ENCODE data around the gene IFIT2. TPM values are rescaled to one million over a fixed set of nuclear protein-coding genes. Genes with fewer than 3 reads are reported as not detected.
A peak's percentile ranks its signal among the peaks of the same experiment; 100 is the strongest.
"Not testable (repeated sequence)": the region's sequence is repeated elsewhere in the genome, so short reads cannot be mapped to it uniquely, and the experiment has no call there.

The IFIT2 gene, protein sequence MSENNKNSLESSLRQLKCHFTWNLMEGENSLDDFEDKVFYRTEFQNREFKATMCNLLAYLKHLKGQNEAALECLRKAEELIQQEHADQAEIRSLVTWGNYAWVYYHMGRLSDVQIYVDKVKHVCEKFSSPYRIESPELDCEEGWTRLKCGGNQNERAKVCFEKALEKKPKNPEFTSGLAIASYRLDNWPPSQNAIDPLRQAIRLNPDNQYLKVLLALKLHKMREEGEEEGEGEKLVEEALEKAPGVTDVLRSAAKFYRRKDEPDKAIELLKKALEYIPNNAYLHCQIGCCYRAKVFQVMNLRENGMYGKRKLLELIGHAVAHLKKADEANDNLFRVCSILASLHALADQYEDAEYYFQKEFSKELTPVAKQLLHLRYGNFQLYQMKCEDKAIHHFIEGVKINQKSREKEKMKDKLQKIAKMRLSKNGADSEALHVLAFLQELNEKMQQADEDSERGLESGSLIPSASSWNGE
- 10 to 100 TPM in 1 of 4 donors, 1 to 10 TPM in 3; 3.3 to 11.4 (median 6.0) TPM for total RNA-seq

DNA sequence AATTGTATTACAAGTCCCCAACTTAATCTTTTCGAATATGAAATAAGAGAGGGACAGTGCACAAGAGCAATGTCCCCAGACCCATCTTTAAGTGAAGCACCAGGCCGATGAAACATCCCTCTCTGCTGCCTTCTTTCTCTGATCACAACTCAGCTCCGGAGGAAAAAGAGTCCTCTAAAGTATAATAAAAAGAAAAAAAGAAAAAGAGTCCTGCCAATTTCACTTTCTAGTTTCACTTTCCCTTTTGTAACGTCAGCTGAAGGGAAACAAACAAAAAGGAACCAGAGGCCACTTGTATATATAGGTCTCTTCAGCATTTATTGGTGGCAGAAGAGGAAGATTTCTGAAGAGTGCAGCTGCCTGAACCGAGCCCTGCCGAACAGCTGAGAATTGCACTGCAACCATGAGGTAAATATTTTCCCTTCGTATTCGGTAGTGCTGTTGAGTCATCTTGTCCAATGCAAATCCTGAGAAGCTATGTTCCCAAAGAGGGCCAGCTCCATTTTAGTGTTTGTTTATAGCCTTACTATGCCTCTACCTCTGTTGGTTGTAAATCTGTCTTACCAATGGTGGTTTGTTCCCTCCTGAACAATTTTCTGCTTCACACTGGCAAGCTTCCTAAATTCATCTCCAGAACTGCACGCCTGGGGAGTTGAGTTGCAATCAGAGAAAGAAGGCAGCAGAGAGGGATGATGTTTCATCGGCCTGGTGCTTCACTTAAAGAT is at the start of gene IFIT2:
Gene IFIT2, plus strand, starts transcription at position 326 of the 725 bp plus-strand sequence. Its CDS starts 78 bp downstream, at position 404.
- peaks cover 0 to 14% (median 0%) of the 10 kb centered on the region in 3 donors for H3K36me3 ChIP-seq
- no peak for DNase-seq (ENCODE audit: low spot score in 2 of 2)
- peaks cover 0 to 48% (median 31%) of the 10 kb centered on the region in 4 donors for H3K4me1 ChIP-seq
- peak within 1 kb of the TSS; percentile 40 to 60 (median 54) for H3K4me3 ChIP-seq
- H3K27me3 ChIP-seq, result no peaks in the 10 kb centered on the region
- TF ChIP-seq, protein P1, sequence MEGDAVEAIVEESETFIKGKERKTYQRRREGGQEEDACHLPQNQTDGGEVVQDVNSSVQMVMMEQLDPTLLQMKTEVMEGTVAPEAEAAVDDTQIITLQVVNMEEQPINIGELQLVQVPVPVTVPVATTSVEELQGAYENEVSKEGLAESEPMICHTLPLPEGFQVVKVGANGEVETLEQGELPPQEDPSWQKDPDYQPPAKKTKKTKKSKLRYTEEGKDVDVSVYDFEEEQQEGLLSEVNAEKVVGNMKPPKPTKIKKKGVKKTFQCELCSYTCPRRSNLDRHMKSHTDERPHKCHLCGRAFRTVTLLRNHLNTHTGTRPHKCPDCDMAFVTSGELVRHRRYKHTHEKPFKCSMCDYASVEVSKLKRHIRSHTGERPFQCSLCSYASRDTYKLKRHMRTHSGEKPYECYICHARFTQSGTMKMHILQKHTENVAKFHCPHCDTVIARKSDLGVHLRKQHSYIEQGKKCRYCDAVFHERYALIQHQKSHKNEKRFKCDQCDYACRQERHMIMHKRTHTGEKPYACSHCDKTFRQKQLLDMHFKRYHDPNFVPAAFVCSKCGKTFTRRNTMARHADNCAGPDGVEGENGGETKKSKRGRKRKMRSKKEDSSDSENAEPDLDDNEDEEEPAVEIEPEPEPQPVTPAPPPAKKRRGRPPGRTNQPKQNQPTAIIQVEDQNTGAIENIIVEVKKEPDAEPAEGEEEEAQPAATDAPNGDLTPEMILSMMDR (IDR thresholded peaks at IDR 0.05), result peak in 2 of 5 experiments; percentile 14 to 24
- TF ChIP-seq EP300 (IDR thresholded peaks at IDR 0.05), result peak; percentile 4 to 91
- peak in 1 of 2 donors; percentile 59 for TF ChIP-seq POLR2A (IDR thresholded peaks at IDR 0.05)
- no peaks in the 10 kb centered on the region for H3K9me3 ChIP-seq
- H3K27ac ChIP-seq, result peak within 1 kb of the TSS; percentile 82 to 96 (median 90)
- WGBS, 2 donors, result 0 to 1% methylated on average over 10 of the region's 10 CpGs

DNA sequence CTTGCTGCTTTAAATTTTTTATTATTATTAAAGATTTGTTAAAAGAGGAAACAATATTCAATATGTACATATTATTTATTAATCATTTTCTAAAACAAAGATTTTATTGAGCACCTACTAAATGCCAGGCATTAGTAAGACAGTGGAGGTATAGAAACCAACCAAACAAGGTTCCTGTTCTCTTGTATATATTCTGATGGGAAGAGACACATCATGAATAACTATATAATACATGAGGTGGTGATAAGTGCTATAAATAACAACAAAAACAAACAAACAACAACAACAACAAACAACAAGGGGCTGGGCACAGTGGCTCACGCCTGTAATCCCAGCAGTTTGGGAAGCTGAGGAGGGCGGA is 49.6 kb upstream of the IFIT2 start:
- H3K36me3 ChIP-seq, result no peaks in the 10 kb centered on the region
- H3K9me3 ChIP-seq, result no peaks in the 10 kb centered on the region
- H3K27ac ChIP-seq, result peak overlapping the region in 2 of 4 donors; percentile 89 to 90
- TF ChIP-seq POLR2A (IDR thresholded peaks at IDR 0.05), result no peak
- no peak for TF ChIP-seq EP300 (IDR thresholded peaks at IDR 0.05)
- TF ChIP-seq, protein P1 (IDR thresholded peaks at IDR 0.05), result no peak
- peak overlapping the region in 3 of 4 donors; percentile 63 to 98 (median 86) for H3K4me3 ChIP-seq
- H3K4me1 ChIP-seq, result peaks cover 0 to 33% (median 3%) of the 10 kb centered on the region in 4 donors
- 89 to 92% methylated on average over 2 of the region's 2 CpGs for WGBS, 2 donors
- H3K27me3 ChIP-seq, result no peaks in the 10 kb centered on the region
- no peak for DNase-seq (ENCODE audit: low spot score in 2 of 2)

DNA sequence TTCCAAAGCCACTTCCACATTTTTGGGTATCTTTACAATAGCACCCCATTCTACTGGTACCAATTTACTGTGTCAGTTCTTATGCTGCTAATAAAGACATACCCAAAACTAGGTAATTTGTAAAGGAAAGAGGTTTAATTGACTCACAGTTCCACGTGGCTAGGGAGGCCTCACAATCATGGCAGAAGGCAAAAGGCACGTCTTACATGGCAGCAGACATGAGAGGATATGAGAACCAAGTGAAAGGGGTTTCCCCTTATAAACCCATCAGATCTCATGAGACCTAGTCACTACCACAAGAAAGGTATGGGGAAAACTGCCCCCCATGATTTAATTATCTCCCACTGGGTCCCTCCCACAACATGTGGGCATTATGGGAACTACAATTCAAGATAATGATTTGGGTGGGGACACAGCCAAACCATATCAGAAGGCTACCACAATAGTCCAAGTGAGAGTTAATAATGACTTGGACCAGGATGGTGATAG is 46.7 kb upstream of the IFIT2 start:
- not testable (repeated sequence) for H3K27ac ChIP-seq; H3K9me3 ChIP-seq; H3K27me3 ChIP-seq; DNase-seq (ENCODE audit: low spot score in 2 of 2); H3K36me3 ChIP-seq; H3K4me3 ChIP-seq
- 85 to 88% methylated on average over 2 of the region's 2 CpGs for WGBS, 2 donors
- H3K4me1 ChIP-seq, result peaks cover 0 to 31% (median 3%) of the 10 kb centered on the region in 4 donors

DNA sequence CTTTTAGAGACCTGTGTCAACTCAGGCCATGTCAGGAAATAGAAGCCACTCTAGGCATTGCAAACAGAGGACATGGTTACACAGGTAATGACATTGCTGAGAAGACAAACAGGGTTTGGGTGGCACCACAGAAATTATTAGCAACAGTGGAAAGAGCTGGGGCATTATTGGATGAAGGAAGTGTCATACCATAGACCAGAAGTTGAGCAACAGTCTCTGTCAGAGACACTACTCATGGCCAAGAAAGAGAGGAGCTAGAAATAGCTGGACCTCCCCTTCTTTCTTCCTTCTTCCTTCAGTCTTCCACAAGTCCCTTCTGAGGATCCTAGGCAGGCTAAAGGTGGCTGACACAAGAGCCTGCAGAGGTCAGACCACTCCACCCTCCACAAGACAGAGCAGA is 46.1 kb upstream of the IFIT2 start:
- Histone ChIP-seq H3K27ac (peak overlapping the region in 2 of 4 donors; percentile 2 to 38), H3K4me3 (no peak overlapping the region)

DNA sequence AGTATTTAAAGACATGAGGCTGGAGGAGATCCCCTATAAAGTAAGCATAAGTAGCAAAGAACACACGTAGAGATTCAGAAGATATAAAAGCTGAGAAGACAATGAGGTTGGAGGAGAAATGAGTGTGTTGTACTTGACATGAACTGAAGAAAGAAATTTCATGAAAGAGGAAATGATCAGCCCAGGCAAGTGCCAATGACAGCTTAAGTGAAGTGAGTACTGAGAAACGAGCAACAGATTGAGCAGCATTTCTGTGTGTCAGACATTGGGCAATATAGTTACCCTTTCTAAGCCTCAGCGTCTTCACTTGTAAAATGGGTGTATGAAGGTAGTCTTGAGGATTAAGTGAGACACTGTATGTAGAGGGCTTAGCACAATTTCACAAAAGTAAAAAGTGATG is 45.5 kb upstream of the IFIT2 start:
- Histone ChIP-seq H3K9me3 (no peaks in the 10 kb centered on the region), H3K27me3 (no peaks in the 10 kb centered on the region), H3K4me3 (no peak overlapping the region), H3K4me1 (peaks cover 0 to 32% (median 7%) of the 10 kb centered on the region in 4 donors), H3K36me3 (no peaks in the 10 kb centered on the region), H3K27ac (peak overlapping the region in 2 of 4 donors; percentile 2 to 38)
- TF ChIP-seq POLR2A (IDR thresholded peaks at IDR 0.05) (no peak), EP300 (IDR thresholded peaks at IDR 0.05) (no peak)
- TF ChIP-seq, protein P1 (IDR thresholded peaks at IDR 0.05), result no peak
- 64 to 65% methylated on average over 3 of the region's 3 CpGs for WGBS, 2 donors
- no peak for DNase-seq (ENCODE audit: low spot score in 2 of 2)

More for the DNA sequence above, 46.1 kb upstream of the IFIT2 start:
- Histone ChIP-seq H3K4me1 (peaks cover 0 to 31% (median 5%) of the 10 kb centered on the region in 4 donors), H3K9me3 (no peaks in the 10 kb centered on the region), H3K27me3 (no peaks in the 10 kb centered on the region), H3K36me3 (no peaks in the 10 kb centered on the region)
- no peak for TF ChIP-seq EP300 (IDR thresholded peaks at IDR 0.05)
- TF ChIP-seq POLR2A (IDR thresholded peaks at IDR 0.05), result no peak
- TF ChIP-seq, protein P1 (IDR thresholded peaks at IDR 0.05), result no peak
- no peak for DNase-seq (ENCODE audit: low spot score in 2 of 2)
